GM21367 (cell line): ENCODE data around the gene ODC1.
"Not testable (repeated sequence)": the region's sequence is repeated elsewhere in the genome, so short reads cannot be mapped to it uniquely, and the experiment has no call there.

Source experiments
- ATAC-seq: cut with Tn5 transposase; IDR thresholded peaks from one replicate; pipeline ENCODE4 v1.9.1; 2021; ENCODE audit not compliant: unreplicated experiment

The ODC1 gene

DNA sequence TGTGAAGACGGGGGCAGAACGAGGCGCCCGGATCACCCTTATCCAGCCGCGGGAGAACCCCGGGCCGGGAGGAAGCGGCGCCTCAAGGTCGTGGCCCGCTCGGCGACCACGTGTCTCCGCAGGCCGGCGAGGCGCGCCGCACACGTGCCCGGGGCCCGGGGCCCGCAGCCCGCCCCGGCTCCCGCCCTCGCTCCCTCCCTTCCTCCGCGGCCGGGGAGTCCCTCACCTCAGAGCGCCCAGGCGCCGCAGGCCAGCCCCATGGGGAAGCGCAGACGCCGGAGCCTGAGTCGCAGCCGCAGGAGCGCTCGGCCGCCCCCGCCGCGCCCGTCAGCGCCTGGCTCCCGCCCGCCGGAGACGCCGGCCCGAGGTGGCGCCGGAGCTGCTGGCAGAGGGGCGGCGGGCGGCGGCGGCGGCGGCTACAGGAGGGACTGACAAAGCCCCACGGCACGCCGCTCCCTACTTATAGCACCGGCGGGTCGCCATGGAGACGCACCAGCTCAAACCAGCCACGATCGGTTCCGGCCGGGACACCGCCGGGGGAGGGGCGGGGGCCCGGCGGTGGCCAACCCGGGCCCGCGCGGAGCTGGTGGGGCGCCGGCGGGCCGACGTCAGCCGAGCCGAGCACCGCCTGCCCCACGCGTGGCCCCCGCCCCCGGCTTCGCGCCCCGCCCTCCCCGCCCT is at the start of gene ODC1:
Gene ODC1, minus strand, starts transcription at position 433 of the 681 bp plus-strand sequence. CDS start 3,295 bp downstream, outside the sequence.
- peak; percentile 49 for ATAC-seq

DNA sequence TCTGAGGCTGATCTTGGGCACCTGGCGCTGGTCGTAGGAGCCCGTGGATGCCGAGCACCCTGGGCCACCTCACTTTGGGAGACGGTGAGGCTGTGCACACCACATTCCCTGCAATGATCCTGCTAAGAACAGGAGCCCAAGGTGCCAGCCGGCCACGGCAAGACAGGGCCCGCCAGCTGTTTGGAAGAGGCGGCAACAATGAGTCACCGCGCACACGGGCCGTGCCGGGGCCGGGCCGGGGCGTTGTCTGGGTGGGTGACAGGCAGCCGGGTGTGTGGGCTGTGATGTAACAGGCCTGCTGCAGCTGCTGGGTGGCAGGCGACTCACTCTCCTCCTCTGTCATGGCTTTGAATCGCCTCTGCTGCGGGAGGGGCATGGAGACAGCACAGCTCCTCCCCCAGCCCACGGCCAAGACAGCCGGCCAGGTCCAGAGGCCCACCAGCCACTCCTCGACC is 49.7 kb upstream of the ODC1 start:
- ATAC-seq = no peak

DNA sequence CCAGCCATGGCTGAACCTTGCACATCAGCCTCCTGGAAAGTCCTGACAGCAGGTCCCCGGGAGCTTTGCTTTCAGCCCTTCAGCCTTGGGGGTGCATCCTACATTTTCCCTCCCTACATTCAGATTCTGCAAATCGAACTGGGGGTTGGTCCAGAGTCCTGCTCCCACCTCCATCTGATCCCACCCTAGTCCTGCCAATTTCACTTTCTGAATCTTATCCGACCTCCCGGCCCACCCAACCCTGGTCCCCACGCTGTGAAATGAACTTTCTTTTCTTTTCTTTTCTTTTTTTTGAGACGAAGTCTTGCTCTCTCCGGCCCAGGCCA is 47.8 kb upstream of the ODC1 start:
- ATAC-seq = no peak

DNA sequence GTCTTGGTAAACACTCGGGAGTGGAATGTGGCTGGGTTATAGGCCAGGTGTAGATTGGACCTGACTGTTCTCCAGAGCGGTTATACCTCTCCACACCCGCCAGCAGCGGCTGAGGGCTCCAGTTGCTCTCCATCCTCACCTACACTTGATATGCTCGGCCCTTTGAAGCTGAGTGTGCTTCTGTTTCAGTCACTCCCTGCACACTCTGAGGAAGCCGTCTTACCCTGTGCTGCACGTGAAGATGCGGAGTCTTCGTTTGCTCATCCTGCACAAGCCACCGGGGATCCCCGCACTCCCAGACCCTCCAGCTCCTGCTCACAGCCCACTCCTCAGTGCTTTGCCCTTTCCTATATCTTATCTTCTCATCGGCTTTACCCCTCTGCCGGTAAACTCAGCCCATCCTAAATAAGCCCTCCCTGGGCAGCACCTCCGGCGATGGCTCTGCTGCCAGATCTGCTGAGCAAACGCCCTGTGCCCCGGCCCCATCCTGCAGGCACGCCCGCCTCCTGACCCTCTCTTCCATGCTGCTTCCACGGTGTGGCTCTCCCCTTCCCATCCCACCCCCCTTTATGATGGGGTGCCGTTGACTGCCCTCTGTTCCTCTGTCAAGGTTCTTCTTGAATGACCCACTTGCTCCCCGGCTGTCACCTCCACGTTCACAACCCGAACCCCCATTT is 47.3 kb upstream of the ODC1 start:
- ATAC-seq = no peak

DNA sequence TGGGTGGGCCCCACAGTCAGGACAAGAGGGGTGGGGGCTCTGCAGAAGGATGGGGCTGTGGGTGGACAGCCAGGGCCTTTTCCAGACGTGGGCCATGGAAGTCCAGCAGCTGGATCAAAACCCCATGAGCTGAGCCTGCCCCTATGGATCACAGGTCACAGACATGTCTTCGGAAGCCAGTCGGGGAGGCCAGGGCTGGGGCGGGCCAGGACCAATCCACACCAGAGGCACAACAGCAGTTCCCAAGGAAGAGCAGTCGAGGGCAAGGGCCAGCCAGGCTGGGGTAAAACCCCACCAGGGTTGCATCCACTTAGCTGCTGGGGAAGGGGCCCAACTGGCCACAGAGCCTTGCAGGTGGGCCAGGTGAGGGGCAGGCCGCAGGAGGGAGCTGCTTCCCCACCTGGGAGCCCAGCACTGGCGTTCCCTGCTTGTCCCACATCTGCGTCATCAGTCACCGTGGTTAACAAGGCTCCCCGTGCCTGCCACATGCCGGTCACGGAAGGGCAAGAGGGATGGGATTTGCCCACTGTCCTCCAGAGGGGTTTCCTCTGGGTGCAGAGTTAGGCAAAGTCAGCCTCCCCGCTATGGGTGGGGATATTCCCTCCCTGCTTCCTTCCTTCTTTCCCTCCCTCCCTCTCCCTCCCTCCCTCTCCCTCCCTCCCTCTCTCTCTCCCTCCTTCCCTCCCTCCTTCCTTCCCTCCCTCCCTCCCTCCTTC is 46.4 kb upstream of the ODC1 start:
- ATAC-seq = no peak

DNA sequence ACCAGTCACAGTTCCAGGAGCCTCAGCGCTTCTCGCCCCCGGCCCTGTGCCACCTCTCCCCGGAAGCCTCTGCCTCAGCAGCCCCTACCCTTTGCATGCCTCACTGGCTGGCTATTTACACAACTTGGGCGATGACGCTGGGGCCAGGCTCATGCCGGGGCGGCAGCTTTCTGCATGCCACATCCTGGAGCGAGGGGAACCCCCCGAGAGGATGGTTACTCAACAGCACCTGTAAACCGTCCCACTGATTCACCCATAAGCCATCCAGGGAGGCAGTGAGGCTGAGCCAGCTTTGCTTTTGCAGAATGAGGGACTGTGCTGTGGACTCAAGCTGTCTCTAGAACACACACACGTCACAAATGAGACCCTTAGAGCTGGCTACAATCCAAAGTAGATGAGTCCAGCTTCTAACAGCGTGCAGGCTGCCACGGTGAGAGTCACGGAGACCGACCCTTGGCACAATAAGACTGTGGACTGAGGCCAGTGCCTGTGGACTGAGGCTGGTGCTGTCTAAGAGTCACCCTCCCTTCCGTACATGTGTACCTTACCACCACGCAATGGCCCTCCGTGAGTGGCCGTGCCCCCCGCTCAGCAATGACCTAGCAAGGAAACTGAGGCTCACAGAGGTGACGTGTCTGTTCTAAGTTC is 45.6 kb upstream of the ODC1 start:
- peak; percentile 89 for ATAC-seq

DNA sequence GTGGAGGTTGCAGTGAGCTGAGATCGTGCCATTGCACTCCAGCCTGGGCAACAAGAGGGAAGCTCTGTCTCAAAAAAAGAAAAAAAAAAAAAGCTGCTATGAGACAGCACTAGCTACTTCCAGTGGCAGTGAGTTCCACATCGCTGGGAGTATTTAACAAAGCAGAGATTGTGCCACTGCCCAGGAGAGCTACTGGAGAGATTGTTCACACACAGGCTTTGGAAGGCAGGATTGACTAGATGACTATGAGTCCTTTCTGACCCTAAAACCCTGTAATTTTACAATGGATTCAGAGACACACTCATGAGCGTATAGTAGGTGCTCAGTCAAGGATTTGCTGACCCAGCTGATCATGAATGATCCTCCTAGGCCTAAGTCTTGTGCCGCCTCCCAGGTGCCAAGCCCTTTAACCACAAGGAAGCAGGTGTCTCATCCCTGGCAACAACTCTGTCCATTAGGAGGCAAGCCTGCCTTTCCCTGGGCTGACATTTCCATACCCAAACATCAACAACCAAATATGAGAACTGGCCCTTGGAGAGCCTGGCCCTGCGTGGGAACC is 45.0 kb upstream of the ODC1 start:
- ATAC-seq = no peak

DNA sequence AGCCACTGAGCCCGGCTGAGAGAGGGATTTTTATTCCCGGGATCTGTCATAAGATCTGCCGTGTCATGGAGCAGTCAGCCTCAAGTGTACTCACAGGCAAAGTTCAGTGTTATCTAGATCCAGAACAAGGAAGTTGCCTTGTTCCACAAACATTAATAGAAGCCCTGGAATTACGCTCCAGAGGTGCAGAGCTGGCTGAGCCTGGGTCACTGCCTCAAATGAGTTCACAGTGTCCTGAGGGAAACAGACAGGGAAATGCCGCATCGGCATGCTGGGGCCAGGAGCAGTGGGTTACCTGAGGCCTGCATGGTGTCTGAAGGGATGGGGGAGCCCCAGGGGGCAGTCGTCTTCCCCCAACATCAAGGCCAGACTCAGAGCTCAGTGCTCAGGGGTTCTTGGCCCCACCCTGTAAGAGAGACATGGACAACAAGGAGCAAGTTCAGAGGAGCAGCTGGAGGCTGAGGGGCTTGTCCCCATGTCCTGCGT is 42.7 kb upstream of the ODC1 start:
- ATAC-seq = no peak

DNA sequence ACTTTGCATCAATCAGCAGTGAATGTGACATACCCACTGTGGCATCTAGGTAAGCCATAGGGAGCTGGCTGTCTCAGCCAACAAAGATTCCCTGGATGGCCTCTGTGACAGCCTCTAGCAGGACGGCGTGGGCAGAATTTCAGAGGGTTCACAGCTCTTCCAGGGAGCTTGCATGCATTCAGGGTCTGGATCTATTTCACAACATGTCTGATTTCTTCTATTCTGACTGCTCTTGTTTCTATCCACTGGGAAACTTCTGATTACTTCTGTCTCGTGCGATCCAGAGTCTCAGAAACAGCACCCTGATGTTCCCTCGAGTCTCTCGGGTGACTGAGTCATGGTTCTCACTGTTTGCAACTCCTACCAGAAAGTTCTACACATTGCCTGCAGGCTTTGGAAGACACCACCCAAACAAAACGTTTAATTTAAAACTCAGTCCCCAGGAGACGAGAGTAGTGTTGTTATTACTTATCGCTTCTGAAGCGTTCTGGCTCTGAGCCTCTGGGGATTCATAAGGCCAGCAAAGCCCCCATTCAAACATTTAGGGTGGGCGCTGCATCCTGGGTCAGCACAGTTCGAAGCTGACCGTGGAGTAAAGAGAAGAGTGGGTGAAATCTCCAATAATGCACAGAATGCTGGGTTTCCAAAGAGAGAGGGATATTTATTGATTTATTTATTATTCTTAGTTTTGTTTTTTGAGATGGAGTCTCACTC is 41.9 kb upstream of the ODC1 start:
- no peak for ATAC-seq

DNA sequence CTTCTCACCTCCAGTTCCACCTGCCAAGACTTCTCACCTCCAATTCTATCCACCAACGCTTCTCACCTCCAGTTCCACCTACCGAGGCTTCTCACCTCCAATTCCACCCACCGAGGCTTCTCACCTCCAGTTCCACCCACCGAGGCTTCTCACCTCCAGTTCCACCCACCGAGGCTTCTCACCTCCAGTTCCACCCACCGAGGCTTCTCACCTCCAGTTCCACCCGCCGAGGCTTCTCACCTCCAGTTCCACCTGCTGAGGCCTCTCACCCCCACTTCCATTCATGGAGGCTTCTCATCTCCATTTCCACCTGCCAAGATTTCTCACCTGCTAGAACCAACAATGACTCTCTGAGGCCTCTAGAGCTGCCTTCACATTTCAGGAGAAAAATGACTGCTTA is 40.0 kb upstream of the ODC1 start:
- ATAC-seq = not testable (repeated sequence)

DNA sequence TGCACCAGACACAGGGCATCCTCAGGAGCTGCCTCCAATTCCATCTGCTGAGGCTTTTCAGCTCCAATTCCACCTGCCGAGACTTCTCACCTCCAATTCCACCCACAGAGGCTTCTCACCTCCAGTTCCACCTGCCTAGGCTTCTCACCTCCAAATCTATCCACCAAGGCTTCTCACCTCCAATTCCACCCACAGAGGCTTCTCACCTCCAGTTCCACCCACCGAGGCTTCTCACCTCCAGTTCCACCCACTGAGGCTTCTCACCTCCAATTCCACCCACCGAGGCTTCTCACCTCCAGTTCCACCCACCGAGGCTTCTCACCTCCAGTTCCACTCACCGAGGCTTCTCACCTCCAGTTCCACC is 39.6 kb upstream of the ODC1 start:
- ATAC-seq = not testable (repeated sequence)

DNA sequence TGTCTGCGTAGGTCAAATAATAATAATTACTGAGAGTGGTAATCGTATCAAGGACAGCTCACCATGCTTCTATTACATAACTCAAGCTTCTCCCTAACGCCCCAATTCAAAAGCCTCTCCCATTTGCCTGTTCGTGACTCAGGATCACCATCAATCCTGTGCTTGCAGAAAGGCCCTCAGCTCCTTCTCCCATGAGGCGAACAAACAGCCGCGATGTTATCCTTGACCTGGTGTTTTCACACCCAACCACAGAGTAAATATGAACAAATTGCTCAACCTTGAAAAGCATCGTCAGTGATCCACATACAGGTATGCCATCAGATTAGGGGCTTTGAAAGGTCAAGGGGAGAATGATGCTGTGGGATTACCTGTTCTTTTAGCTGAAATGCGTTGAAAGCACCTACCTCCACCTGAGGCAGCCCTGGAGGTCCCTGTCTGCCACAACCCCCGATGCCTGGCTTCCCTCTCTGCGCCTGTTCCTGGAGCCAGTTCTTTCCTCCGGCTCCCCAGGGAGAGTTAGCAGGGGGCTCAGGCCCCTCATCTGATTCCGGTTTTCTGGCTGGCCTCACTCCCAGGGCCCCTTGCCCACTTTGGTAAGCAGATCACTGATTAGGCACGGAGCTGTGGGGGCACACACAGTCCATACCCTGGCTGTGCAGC is 39.1 kb upstream of the ODC1 start:
- ATAC-seq = no peak

DNA sequence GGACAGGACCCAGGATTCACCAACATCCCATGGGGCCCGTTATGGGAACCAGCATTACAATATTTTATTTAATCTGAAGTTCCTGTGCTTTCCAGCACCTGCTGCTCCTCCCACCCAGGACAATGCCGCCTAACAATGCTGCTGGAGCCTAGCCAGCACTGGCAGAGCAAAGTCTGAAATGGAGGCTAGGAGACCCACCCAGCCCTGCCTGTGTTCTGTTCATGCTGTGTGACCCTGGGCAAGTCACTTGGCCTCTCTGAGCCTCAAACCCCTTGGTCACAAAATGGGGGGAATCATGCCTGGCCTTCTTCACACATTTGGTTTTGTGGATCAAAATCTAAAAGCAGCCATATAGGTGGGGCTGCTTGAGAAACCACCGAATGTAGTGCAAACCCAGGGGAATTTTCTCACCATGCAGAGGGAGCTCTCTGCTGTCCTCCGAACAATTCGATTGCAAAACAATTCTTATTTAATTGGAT is 38.5 kb upstream of the ODC1 start:
- ATAC-seq = no peak

DNA sequence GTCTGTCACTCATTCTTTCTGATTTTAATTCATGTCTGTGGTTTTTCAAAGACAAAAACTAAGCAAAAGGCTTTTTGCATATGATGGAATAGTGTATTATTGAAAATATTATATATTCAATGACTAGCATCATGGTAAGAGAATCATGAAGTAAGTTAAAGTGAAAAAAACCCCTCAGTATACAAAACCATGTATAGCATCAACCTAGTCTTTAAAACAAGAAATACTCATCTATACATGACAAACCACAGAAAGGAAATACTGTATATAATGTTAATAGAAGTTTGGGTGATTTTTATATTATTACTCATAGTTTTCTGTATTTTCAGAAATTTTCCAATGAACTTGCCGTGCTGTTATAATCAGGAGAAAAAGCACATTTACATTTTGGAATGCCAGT is 38.0 kb upstream of the ODC1 start:
- no peak for ATAC-seq

DNA sequence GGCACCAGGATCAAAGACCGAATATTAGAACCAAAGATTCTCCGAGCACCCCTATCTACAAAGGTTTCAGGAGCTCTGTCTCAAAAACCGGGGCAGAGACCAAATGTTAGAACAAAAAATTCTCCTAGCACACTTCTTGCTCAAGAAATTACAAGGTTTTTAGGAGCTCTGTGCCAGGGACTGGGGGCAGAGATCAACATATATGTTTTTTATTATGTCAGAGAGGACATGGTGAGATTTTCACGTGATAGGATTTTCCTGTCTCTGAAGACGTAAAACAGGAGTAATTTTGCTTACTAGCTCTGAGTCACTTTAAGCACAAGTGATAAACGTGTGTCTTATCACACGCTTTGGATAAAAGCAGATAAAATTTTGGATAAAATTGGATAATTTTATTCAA is 34.8 kb upstream of the ODC1 start:
- no peak for ATAC-seq

DNA sequence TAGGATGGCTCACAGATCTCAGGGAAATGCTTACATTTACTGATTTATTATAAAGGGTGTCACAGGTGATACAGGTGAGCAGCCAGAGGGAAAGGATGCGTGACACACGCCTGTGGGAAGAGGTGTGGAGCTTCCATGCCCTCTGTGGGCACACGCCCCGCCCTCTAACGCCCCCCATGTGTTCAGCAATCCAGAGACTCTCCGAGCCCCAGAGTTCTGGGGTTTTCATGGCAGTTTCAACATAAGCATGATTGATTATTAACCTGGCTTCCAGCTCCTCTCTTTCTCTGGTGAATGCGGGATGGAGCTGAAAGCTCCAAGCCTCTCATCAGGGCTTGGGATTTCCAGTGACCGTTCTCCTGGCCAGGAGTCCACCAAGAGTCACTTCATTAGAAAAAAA is 34.3 kb upstream of the ODC1 start:
- ATAC-seq = no peak

DNA sequence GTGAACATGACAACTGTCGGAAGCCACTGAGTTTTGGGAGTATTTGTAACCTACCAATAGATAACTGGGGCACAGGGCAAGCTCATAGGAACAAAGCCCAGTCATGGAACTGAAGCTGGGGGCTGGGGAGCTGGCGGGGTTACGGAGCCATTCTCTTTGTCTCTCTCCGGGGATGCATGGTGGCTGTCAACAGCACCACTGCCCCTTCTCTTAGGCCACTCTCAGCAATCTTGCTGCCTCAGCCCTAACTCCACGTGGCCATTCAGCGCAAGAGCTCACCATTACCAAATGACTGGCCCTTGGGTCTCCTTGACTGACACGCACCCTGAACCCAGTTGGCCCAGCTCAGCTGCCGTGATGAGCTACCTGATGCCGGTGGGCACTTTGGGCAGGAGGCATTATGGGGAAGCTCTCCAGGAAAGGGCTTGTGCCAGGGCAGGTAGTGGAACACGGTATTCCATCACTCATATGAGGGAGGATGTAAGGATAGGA is 33.6 kb upstream of the ODC1 start:
- no peak for ATAC-seq

DNA sequence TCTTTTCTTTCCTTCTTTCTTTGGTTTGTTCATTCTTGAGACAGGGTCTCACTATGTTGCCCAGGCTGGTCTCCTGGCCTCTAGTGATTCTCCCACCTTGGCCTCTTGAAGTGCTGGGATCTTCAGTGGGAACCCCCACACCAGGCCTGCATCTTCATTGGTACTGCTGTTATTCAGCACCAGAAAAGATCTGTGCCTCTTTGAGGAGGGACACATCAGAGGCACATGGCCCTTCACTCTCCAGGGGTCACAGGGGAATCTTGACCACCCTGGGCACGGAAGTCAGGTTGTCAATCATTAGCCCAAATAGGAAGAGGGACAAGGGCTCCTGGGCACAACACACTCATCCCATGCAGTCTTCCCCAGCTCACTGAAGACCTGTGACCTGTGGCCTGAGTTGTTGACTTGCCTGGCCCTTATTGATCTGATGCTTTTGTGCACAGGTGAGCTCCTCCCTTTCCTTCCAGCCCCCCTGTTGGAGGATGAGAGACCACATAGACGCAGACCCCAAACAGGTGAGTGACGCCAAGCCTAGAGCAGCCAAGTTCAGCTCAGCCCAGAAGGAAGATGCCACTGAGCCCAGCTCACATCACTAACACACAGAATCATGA is 33.0 kb upstream of the ODC1 start:
- ATAC-seq = no peak

DNA sequence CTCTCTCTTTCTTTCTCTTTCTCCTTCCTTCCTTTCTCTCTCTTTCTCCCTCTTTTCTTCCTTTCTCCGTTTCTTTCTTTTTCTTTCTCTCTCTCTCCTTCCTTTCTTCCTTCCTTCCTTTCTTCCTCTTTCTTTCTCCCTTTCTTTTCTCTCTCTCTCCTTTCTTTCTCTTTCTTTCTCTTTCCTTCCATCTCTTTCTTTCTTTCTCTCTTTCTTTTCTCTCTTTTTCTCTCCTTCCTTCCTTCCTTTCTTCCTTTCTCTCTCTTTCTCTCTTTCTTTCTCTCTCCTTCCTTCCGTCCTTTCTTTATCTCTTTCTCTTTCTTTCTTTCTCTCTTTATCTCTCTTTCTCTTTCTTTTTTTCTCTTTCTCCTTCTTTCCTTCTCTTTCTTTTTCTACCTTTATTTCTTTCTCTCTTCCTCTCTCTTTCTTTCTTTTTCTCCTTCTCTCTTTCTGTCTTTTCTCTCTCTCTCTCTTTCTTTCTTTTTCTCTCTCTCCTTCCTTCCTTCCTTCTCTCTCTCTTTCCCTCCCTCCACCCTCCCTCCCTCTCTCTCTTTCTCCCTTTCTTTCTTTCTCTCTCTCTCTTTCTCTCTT is 32.3 kb upstream of the ODC1 start:
- no peak for ATAC-seq
